GM12873 (cell line): ENCODE data around the gene PDLIM3.

Experiments
- CTCF ChIP-seq: IDR thresholded peaks from 2 replicates; pipeline ENCODE4 v1.5.1; 2012; ENCODE audit warnings: low read depth, mild to moderate bottlenecking, moderate library complexity, low read length, control low read depth; ENCODE audit not compliant: insufficient read depth; ENCODE audit errors: missing control alignments

The PDLIM3 gene

GRCh38 chr4:185538806-185539205, 3.5 kb upstream of the PDLIM3 start:
- TF ChIP-seq CTCF: no peak

GRCh38 chr4:185536411-185536709, 1.1 kb upstream of the PDLIM3 start:
- no peak for TF ChIP-seq CTCF

GRCh38 chr4:185535612-185536410, 504 bp upstream of the PDLIM3 start:
- no peak for TF ChIP-seq CTCF

- no peak for TF ChIP-seq CTCF
These were observed 819 bp downstream of the PDLIM3 start for GRCh38 chr4:185534511-185534865.

GRCh38 chr4:185532795-185533324, 2.4 kb downstream of the PDLIM3 start:
- TF ChIP-seq CTCF: no peak

- no peak for TF ChIP-seq CTCF
These were observed 3.0 kb downstream of the PDLIM3 start for GRCh38 chr4:185532293-185532692.

- no peak for TF ChIP-seq CTCF
These were observed 5.9 kb downstream of the PDLIM3 start for GRCh38 chr4:185529413-185529812.
